NCI-H1436 treated with DMSO at 0.1 percent for 48 hours (cell line): ENCODE measurements around the gene MORC3.
"Not testable (repeated sequence)": the region's sequence is repeated elsewhere in the genome, so short reads cannot be mapped to it uniquely, and the experiment has no call there.

ENCODE experiments used
- DNase-seq: peaks from one replicate; lab custom pipeline; 2025; lab: John Stamatoyannopoulos, UW

The MORC3 gene

GRCh38 chr21:36386031-36386642 is 66.1 kb downstream of the MORC3 start:
- no peak for DNase-seq

GRCh38 chr21:36388096-36388495 is 68.1 kb downstream of the MORC3 start:
- DNase-seq, result no peak

GRCh38 chr21:36388835-36389234 is 68.8 kb downstream of the MORC3 start:
- DNase-seq, result no peak

- DNase-seq, result not testable (repeated sequence)
Measured at GRCh38 chr21:36391649-36392048, 71.7 kb downstream of the MORC3 start.

GRCh38 chr21:36395353-36396111 is 75.5 kb downstream of the MORC3 start:
- DNase-seq, result no peak

- no peak for DNase-seq
Measured at GRCh38 chr21:36396325-36396724, 76.3 kb downstream of the MORC3 start.

- DNase-seq, result no peak
Measured at GRCh38 chr21:36396971-36397370, 77.0 kb downstream of the MORC3 start.

GRCh38 chr21:36397606-36398005 is 77.6 kb downstream of the MORC3 start:
- no peak for DNase-seq

GRCh38 chr21:36399736-36400135 is 79.7 kb downstream of the MORC3 start:
- DNase-seq, result not testable (repeated sequence)

GRCh38 chr21:36400719-36401118 is 80.7 kb downstream of the MORC3 start:
- no peak for DNase-seq

- DNase-seq, result no peak
Measured at GRCh38 chr21:36402339-36402738, 82.3 kb downstream of the MORC3 start.

- no peak for DNase-seq
Measured at GRCh38 chr21:36403713-36404112, 83.7 kb downstream of the MORC3 start.

- no peak for DNase-seq
Measured at GRCh38 chr21:36408568-36408967, 88.6 kb downstream of the MORC3 start.

GRCh38 chr21:36411301-36411700 is 91.3 kb downstream of the MORC3 start:
- no peak for DNase-seq

GRCh38 chr21:36412916-36413315 is 92.9 kb downstream of the MORC3 start:
- DNase-seq, result no peak

- DNase-seq, result no peak
Measured at GRCh38 chr21:36415375-36415774, 95.4 kb downstream of the MORC3 start.

- DNase-seq, result no peak
Measured at GRCh38 chr21:36419241-36419640, 99.2 kb downstream of the MORC3 start.

- no peak for DNase-seq
Measured at GRCh38 chr21:36419996-36420395, 100.0 kb downstream of the MORC3 start.

- DNase-seq, result no peak
Measured at GRCh38 chr21:36420571-36421339, 100.8 kb downstream of the MORC3 start.

GRCh38 chr21:36422279-36423098 is 102.5 kb downstream of the MORC3 start:
- no peak for DNase-seq

GRCh38 chr21:36423771-36424433 is 103.9 kb downstream of the MORC3 start:
- no peak for DNase-seq

- DNase-seq, result no peak
Measured at GRCh38 chr21:36424592-36424991, 104.6 kb downstream of the MORC3 start.
